Hepatocyte (in vitro differentiated cells): ENCODE results near the gene SDK1. TPM values are rescaled to one million over a fixed set of nuclear protein-coding genes. Genes with fewer than 3 reads are reported as not detected.

Source experiments
- DNase-seq: peaks from one replicate; pipeline ENCODE4 v3.0.0-alpha.2; 2016; ENCODE audit warnings: low spot score
- H2AFZ ChIP-seq: fragments of 200-600 bp; sonication (generic); 2 replicates; pipeline ENCODE4 v1.6.0; 2016; ENCODE audit warnings: antibody characterized with exemption, mild to moderate bottlenecking
- H3K27ac ChIP-seq: fragments of 200-600 bp; sonication (generic); 2 replicates; pipeline ENCODE4 v1.5.1; 2016; ENCODE audit warnings: mild to moderate bottlenecking
- H3K27me3 ChIP-seq: fragments of 200-600 bp; sonication (generic); 2 replicates; pipeline ENCODE4 v1.6.1; 2016
- H3K36me3 ChIP-seq: fragments of 200-600 bp; sonication (generic); replicated peaks from 2 replicates; pipeline ENCODE4 v1.5.1; 2016; ENCODE audit warnings: low read depth; ENCODE audit not compliant: insufficient read depth
- H3K4me1 ChIP-seq: fragments of 200-600 bp; sonication (generic); 2 replicates; pipeline ENCODE4 v1.5.1; 2016; ENCODE audit warnings: mild to moderate bottlenecking, moderate library complexity; ENCODE audit not compliant: insufficient read depth
- H3K4me2 ChIP-seq: fragments of 200-600 bp; sonication (generic); 2 replicates; pipeline ENCODE4 v1.6.0; 2016
- H3K4me3 ChIP-seq: fragments of 200-600 bp; sonication (generic); 2 replicates; pipeline ENCODE4 v1.5.1; 2016; ENCODE audit warnings: mild to moderate bottlenecking
- H3K79me2 ChIP-seq: fragments of 200-600 bp; sonication (generic); 2 replicates; pipeline ENCODE4 v1.6.0; 2017; ENCODE audit warnings: mild to moderate bottlenecking
- H3K9me2 ChIP-seq: fragments of 200-600 bp; sonication (generic); replicated peaks from 2 replicates; pipeline ENCODE4 v1.6.0; 2017; ENCODE audit warnings: mild to moderate bottlenecking; ENCODE audit not compliant: insufficient read depth
- H3K9me3 ChIP-seq: fragments of 200-600 bp; sonication (generic); 2 replicates; pipeline ENCODE4 v1.5.1; 2016; ENCODE audit warnings: low read depth, mild to moderate bottlenecking
- H4K20me1 ChIP-seq: fragments of 200-600 bp; sonication (generic); 2 replicates; pipeline ENCODE4 v1.6.0; 2016; ENCODE audit warnings: mild to moderate bottlenecking; ENCODE audit not compliant: insufficient read depth, poor library complexity, severe bottlenecking
- CTCF ChIP-seq: fragments of 200-600 bp; sonication (generic); IDR thresholded peaks from 2 replicates; pipeline ENCODE4 v1.5.1; 2016; ENCODE audit warnings: antibody characterized with exemption, mild to moderate bottlenecking; ENCODE audit not compliant: poor library complexity
- EZH2 ChIP-seq: fragments of 200-600 bp; sonication (generic); IDR thresholded peaks from 2 replicates; pipeline ENCODE4 v1.6.1; 2016; ENCODE audit warnings: antibody characterized with exemption, mild to moderate bottlenecking, borderline replicate concordance
- EZH2phosphoT487 ChIP-seq: fragments of 200-600 bp; sonication (generic); IDR thresholded peaks from one replicate; pipeline ENCODE4 v1.6.1; 2018; ENCODE audit warnings: antibody characterized with exemption, mild to moderate bottlenecking, low read depth, moderate library complexity; ENCODE audit not compliant: unreplicated experiment, severe bottlenecking
- WGBS: methylation state at CpG from one replicate; pipeline ENCODE4 v1.1.6; 2016; ENCODE audit warnings: low lambda C conversion rate; ENCODE audit errors: missing lambda C conversion rate; 5-methylcytosine and 5-hydroxymethylcytosine counted together
- polyA plus RNA-seq: library from polyadenylated mRNA; unstranded; fragments of >200 nt; fragmentation: Nextera tagmentation; extraction: Ambion mirVana; gene quantifications from 2 replicates; pipeline ENCODE4 v1.2.1, GENCODE V29; 2016
- total RNA-seq: library from RNA; depleted of rRNA; stranded (reverse); fragments of >200 nt; gene quantifications from 2 replicates; pipeline ENCODE4 v1.2.3, GENCODE V29; 2014

Gene SDK1
- total and polyA plus RNA-seq, 2 experiments from 2014 or later: 4.3 to 10.0 TPM

GRCh38 chr7:3917436-3917835, 616.4 kb downstream of the SDK1 start:
- H3K9me2 ChIP-seq: no peaks in the 10 kb centered on the region
- peaks cover 15% of the 10 kb centered on the region for H3K4me1 ChIP-seq
- no peaks in the 10 kb centered on the region for H3K36me3 ChIP-seq
- DNase-seq: no peak
- no peaks in the 10 kb centered on the region for H3K79me2 ChIP-seq
- no peak overlapping the region for H3K4me3 ChIP-seq
- H3K27ac ChIP-seq: no peak overlapping the region
- 73% methylated on average over 4 of the region's 4 CpGs for WGBS
- H3K27me3 ChIP-seq: no peaks in the 10 kb centered on the region
- H3K9me3 ChIP-seq: no peaks in the 10 kb centered on the region
- H2AFZ ChIP-seq: no peak overlapping the region
- H3K4me2 ChIP-seq: no peak overlapping the region
- no peaks in the 10 kb centered on the region for H4K20me1 ChIP-seq
- TF ChIP-seq EZH2phosphoT487 (no peak), EZH2 (no peak), CTCF (no peak)

- no peaks in the 10 kb centered on the region for H3K27me3 ChIP-seq
- no peak for DNase-seq
- H3K4me2 ChIP-seq: no peak overlapping the region
- no peak overlapping the region for H3K4me3 ChIP-seq
- no peaks in the 10 kb centered on the region for H4K20me1 ChIP-seq
- H3K9me2 ChIP-seq: no peaks in the 10 kb centered on the region
- 97% methylated on average over 8 of the region's 8 CpGs for WGBS
- no peaks in the 10 kb centered on the region for H3K9me3 ChIP-seq
- H3K79me2 ChIP-seq: no peaks in the 10 kb centered on the region
- peaks cover 15% of the 10 kb centered on the region for H3K4me1 ChIP-seq
- H3K36me3 ChIP-seq: no peaks in the 10 kb centered on the region
- no peak overlapping the region for H3K27ac ChIP-seq
- TF ChIP-seq EZH2: no peak
- TF ChIP-seq CTCF: no peak
- TF ChIP-seq EZH2phosphoT487: no peak
- H2AFZ ChIP-seq: no peak overlapping the region
Observed at GRCh38 chr7:3918576-3918975, 617.5 kb downstream of the SDK1 start.

- H3K27me3 ChIP-seq: no peaks in the 10 kb centered on the region
- H2AFZ ChIP-seq: no peak overlapping the region
- DNase-seq: peak; percentile 89
- WGBS: 37% methylated on average over 10 of the region's 10 CpGs
- TF ChIP-seq EZH2phosphoT487 (no peak), EZH2 (no peak), CTCF (peak; percentile 51)
- no peaks in the 10 kb centered on the region for H3K79me2 ChIP-seq
- no peaks in the 10 kb centered on the region for H3K36me3 ChIP-seq
- no peaks in the 10 kb centered on the region for H3K9me3 ChIP-seq
- no peak overlapping the region for H3K27ac ChIP-seq
- peak overlapping the region; percentile 22 for H3K4me2 ChIP-seq
- H3K9me2 ChIP-seq: no peaks in the 10 kb centered on the region
- no peaks in the 10 kb centered on the region for H3K4me1 ChIP-seq
- H4K20me1 ChIP-seq: no peaks in the 10 kb centered on the region
- H3K4me3 ChIP-seq: no peak overlapping the region
Observed at GRCh38 chr7:3922175-3922635, 621.2 kb downstream of the SDK1 start.
